OCI-LY3 (cell line): ENCODE measurements around the gene PLD1.

Experiments used
- EZH2phosphoT487 ChIP-seq: fragments of 200-600 bp; shearing (Covaris generic); IDR thresholded peaks from 2 replicates; pipeline ENCODE4 v1.6.1; 2018; ENCODE audit warnings: antibody characterized with exemption, mixed run types, low read depth
- TF ChIP-seq, protein P1 (sequence below): fragments of 200-600, 300-600 bp; sonication (generic); IDR thresholded peaks from 2 replicates; pipeline ENCODE4 v1.5.1; 2014; ENCODE audit warnings: antibody characterized with exemption, low read length, low read depth

DNA sequence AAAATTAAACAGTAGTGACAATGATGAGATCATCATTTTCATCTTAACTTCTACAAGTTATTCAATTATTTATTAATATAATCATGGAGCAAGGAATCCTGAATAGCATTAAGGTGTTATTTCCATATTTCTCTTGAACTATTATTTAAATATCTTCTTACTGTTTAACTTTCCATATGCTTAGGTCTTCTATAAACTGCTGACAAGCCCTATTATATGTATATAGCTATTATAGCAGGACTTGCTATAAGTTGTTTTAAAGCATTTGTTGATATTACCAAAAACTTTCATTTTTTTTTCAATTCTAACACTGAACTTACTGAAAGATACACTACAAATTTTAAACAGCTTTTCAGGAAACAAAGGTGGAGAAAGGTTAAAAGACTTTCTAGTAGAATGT is 76.7 kb downstream of the PLD1 start:
- TF ChIP-seq, protein P1, sequence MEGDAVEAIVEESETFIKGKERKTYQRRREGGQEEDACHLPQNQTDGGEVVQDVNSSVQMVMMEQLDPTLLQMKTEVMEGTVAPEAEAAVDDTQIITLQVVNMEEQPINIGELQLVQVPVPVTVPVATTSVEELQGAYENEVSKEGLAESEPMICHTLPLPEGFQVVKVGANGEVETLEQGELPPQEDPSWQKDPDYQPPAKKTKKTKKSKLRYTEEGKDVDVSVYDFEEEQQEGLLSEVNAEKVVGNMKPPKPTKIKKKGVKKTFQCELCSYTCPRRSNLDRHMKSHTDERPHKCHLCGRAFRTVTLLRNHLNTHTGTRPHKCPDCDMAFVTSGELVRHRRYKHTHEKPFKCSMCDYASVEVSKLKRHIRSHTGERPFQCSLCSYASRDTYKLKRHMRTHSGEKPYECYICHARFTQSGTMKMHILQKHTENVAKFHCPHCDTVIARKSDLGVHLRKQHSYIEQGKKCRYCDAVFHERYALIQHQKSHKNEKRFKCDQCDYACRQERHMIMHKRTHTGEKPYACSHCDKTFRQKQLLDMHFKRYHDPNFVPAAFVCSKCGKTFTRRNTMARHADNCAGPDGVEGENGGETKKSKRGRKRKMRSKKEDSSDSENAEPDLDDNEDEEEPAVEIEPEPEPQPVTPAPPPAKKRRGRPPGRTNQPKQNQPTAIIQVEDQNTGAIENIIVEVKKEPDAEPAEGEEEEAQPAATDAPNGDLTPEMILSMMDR, result no peak
- TF ChIP-seq EZH2phosphoT487, result no peak
